ENCODE results near the gene BTBD19.

DNA sequence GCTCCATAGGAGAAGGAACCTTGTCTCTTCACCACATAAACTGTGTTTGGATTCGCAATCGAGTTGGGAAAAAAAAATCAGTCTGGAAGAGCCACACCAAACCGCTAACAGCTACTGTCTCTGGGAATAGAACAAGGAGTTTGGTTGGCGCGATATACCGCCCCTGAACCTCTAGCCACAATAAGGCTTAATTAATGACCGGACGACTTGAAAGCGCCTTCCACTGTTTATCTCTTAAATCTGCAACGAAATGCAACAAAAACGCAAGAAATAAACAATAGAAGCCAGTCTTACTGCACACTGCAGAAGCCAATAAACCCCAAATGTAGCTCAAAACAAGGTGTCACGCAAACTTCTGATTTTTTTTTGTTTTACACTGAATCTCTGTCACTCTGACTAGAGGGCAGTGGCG lies 10.9 kb downstream of the BTBD19 start:
- TF ChIP-seq TAF1 (IDR thresholded peaks at IDR 0.05; ENCODE audit: low read depth): no peak
- TF ChIP-seq CREB1 (IDR thresholded peaks at IDR 0.05; ENCODE audit: low read depth): no peak
